Skin of body (tissue), 2 donors: ENCODE data around the gene EIF5. TPM values are rescaled to one million over a fixed set of nuclear protein-coding genes. Genes with fewer than 3 reads are reported as not detected.
A peak's percentile ranks its signal among the peaks of the same experiment; 100 is the strongest.

Experiments
- DNase-seq: peaks from one replicate; lab custom pipeline; 2025; lab: John Stamatoyannopoulos, UW
- total RNA-seq: library from RNA; depleted of rRNA; stranded (reverse); fragments of >200 nt; gene quantifications from one replicate; pipeline ENCODE4 v1.2.3, GENCODE V29; 2014

EIF5 gene
- total RNA-seq, 1 donor from 2014 or later, result 110 TPM

DNA sequence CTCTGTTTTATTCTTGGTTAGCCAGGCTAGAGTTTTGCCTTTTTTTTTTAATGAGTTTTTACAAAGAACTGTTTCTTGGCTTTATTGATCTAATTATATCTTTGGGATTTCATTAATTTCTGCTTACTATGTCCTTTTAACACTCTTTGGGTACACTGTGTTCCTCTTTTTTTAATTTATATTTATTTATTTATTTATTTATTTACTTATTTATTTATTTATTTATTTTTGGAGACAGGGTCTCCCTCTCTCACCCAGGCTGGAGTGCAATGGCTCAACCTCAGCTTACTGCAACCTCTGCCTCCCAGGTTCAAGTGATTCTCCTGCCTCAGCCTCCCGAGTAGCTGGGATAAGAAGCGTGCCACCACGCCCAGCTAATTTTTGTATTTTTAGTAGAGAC, 36.0 kb downstream of the EIF5 start:
- no peak for DNase-seq

DNA sequence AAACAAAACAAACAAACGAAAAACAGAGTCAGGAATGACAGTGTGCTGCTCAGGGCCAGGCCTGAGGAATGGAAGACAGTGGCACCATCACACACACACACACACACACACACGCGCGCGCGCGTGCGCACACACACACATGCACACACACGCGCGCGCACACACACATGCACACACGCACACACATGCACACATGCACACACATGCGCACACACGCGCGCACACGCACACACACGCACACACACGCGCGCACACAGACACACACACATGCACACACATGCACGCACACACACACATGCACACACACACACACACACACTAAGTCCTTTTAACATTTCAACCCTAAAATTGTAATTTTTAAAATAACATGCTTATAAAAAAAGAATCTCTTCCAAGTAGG, 38.0 kb downstream of the EIF5 start:
- no peak for DNase-seq

DNA sequence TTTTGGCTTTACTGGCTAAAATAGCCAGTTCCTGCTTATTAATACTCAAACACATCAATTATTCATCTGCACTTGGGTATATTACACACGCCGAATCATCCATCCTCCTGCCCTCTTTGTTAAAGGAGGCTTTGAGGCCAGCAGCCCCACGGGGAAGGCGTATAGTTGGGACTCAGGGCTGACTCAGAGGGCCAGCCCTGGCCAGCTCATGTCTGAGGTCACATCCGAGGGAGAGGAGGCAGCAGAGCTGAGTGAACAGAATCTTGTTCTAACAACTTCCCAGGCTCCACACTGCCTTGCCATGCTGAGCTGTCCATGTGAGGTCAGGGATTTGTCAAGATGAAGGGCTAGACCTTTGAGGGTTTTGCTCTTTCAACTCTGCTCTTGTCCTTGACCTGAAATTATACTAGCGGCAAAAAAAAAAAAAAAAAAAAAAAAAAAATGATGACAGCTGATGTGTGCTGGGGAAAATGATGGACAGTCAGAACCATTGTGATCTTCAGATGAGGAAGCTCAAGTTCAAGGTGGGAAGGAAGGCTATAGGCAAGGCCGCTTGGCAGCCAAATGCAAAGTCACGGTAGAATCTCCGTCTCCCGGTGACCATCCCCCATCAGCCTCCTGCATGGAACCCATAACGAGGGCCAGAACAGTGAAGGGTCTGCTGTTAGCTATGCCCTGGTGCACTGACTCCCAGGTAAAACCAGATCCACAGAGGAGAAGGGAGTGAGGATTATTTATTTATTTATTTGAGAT, 38.7 kb downstream of the EIF5 start:
- no peak for DNase-seq

DNA sequence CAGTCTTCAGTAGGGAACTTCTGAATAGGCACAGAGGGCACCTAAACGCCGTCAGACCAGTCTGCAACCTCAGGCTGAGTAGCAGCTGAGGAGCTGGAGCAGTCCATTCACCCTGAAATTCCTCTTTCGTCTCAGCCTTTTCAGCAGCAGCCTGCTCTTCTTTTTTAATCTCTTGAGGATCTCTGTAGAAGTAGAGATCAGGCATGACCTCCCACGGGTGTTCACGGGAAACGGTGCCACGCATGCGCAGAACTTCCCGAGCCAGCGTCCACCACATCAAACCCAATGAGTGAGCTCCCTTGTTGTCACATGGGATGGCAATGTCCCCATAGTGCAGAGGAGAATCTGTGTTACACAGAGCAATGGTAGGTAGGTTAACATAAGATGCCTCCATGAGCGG, 40.1 kb downstream of the EIF5 start:
- DNase-seq, result no peak

DNA sequence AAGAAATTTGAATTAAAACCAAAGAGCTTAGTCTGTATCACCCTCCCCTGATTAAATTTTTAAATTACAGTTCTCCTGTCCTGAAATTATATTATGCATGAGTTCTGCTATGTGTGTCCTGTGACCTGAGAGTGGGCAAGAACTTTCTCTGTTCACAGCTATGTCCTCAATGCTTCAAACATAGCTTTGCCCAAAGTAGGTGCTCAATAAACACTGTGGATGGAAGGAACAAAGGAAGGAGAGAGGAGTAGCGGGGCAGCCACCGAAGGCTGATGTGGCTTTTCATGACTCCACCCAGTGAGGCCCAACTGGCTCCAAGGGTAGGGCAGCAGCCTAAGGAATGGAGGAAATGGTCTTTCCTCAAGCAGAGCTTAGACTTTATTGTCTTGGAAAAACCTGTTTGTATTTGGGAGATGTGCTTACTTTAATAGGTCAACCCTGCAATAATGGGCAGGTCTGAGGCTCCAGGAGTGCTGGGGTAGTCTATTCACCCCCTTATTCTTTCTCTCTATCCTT, 43.5 kb downstream of the EIF5 start:
- no peak for DNase-seq

DNA sequence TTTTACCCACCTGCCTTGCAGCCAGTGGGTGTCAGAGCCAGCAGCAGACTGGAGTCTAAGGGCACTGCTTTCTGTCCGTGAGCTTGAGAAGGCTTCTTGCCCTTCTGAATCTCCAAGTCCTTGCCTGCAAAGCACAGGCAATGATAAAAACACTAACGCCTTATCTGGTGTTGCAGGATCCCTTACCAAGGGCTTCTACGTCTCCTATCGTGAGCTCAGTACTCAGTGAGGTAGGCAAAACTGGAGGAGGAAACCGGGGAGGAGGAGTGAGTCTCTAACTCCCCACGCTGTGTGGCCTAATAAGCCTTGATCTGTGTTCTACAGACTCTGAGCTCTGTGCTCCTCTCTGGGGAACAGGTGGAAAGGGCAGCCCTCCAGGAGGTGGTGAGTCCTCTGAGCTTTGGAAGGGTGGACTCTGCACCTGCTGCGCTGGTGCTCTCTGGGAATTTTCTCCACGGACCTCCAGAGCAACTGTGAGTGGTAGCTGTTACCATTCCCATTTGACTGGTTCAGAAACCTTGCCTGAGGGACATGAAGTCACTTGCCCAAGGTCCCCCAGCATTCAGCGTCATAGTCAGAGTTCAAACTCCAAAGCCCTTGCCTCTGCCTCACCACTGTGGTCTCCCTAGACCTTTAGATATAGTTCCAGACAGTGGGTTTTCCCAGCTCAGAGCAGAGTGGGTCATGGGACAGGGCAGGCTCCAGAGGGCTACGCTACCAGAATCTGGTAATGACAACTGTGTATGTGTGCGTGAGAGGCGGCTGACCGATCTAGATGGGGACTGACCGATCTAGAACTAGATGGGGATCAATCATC, 44.2 kb downstream of the EIF5 start:
- DNase-seq, result no peak

DNA sequence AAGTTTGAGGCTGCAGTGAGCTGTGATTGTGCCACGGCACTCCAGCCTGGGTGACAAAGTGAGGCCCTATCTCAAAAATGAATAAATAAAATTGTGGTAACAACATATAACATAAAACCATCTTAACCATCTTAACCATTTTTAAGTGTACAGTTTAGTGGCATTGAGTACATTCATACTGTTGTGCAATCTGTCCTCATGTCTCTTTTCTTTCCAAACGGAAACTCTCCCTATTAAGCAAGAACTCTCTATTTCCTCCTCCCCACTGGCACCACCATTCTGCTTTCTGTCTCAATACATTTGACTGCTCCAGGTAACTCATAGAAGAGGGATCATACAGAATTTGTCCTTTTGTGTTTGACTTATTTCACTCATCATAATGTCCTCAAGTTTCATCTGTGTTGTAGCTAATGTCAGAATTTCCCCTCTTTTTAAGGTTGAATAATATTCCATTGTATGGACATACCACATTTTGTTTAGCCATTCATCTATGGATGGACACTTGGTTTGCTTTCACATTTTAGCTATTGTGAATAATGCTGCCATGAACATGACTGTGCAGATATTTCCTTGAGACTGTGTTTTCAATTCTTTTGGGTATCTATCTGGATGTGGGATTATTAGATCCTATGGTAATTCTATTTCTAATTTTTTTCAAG, 46.8 kb downstream of the EIF5 start:
- no peak for DNase-seq

DNA sequence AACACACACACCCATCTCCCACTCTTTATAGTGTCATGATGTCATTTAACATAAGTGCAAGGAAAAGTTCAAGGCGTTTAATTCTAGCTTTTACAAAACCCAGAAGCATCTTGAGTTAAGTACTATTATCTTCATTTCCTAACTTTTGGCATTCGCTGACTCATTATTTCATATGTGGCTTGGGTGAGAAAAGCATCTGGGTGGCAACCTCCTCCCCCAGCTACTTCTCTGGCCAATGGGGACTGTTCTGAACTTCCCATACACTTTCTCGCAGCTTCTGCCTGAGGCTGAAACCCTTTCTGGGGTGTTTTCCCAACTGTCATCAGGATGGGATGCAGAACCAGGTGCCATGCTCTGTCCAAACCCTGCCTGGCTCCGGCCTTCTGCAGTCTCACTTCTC, 48.3 kb downstream of the EIF5 start:
- no peak for DNase-seq

DNA sequence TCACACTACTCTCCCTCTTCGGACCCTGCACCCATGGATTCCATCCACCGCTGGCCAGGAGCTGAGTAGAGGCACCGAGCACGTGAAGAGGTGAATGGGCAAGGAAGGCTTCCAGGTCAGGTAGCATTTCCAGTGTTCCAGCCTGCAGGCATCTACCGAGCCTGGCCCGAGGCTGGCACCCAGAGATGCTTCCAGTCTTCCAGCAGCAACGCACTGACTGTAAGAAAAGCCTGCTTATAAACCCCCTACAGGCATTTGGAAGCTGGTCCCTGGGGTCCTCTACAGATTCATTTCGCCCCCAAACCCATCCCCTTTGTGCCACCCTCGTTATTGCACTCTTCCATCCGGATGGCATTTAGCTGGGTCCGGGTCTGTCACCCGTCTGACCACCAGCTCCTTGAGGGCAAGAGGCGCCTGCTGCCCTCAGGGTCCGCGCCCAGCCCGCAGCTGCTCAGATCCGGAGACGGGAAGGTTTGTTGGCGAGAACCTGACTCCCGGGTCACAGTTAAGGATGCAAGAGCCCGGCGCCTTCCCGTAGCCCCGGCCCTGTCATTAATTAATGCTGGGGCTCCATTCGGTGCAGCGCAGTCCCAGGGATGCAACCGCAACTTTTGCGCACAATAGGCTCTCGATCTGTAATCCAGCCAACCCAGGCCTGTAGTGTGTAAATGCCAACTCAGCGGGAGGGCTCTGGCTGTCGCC, 50.6 kb downstream of the EIF5 start:
- no peak for DNase-seq

DNA sequence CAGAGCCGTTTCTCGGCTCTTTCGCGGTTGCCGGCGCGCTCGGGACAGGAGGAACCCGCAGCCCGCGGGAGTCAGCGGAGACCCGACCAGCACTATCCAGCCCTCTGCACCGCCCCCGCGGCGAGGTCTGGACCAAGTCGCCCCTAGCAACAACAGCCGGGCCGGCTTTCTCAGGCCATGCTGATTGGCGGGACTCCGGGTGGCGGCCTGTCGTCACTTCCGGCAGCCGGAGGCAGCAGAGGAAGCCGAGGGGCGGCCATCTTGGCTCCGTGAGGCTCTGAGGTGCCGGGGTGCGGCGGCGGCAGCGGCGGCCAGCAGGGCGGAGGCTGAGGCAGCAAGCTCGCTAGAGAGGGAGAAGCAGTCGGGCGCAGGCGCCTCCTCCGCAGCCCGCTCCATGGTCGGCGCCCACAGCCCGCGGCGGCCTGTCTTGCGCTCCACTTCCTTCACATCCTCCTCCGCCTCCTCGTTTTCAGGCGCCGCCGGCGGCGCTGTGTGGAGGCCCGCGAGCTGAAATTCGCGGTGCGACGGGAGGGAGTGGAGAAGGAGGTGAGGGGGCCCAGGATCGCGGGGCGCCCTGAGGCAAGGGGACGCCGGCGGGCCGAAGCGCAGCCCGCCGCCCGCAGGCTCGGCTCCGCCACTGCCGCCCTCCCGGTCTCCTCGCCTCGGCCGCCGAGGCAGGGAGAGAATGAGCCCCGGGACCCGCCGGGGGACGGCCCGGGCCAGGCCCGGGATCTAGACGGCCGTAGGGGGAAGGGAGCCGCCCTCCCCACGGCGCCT, 51.3 kb downstream of the EIF5 start, which contains the start of gene MARK3:
TSS of gene MARK3 (plus strand) at position 264 of the 777 bp plus-strand sequence. CDS start 615 bp downstream, outside the sequence.
- DNase-seq, result peak; percentile 91

DNA sequence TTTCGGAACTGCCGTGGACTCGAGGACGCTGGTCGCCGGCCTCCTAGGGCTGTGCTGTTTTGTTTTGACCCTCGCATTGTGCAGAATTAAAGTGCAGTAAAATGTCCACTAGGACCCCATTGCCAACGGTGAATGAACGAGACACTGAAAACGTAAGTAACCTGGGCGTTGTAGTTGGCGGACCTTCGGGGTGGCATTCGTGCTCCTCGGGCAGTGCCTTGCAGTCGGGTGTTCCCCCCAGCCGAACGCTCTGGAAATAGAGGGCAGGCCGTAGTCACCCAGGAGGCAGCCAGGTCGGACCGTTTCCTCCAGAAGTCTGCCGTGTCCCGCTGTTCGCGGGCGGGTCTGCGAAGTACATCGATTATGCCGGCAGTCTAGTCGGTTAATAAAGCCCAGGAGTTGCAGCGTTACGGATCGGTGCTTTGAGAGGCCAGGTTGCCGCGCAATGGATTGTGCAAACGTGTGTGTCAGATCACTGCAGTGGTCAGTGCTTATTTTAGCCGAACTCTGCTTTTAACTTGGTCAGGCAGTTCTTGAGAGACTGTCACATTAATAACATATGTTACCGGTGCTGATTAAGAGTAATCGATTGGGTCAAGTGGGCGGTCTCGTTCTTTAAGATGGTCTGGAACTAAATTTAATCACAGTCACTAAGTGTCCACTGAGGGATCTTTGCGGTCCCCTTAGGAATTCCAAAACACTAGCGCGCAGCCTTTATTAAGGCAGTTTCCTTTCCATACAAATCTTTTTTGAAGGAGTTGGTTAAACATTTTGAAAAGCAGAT, 52.1 kb downstream of the EIF5 start:
- no peak for DNase-seq

DNA sequence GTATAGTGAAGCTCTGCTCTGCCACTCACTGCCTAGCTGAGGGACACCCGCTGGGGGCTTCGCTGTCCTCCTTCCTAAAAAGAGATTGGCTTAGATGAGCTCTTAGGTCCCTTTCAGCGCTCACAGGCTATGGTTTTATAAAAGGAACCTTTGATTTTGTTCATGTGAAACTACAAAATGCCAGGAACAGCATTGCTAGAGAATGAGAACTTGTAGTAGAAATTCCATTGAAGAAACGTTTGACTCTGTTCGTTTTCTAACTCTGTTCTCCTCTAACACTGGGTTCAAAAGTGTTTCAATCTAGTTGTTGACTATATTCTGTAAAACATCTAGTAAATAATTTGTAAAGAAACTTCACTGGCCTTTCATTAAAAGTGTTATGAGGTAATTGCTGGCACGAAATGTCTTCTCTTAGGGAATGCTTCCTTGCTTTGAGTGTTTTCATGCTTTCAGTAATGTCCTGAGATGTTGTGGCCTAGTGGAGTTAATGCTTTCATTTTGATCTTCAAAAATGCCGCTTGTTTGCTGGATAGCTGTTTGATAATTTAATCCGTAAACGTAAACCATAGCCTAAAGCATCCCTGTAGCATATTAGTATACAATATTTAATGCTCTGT, 52.8 kb downstream of the EIF5 start:
- DNase-seq, result peak; percentile 27

DNA sequence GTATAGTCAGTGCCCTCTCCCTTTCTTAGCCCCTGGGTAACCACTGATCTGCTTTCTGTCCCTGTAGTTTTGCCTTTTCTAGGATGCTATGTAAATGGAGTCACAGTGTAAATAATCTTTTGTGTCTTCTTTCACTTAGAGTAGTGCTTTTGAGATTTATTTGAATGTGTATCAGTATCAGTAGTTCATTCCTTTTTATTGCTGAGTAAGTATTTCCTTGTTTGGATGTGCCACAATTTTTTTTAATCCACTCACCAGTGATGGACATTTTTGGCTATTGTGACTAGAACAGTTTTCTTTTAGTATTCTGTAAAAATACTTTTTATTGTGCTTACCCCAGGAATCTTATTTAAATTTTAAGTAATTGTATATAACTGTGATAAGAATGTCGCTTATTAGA, 54.6 kb downstream of the EIF5 start:
- no peak for DNase-seq

DNA sequence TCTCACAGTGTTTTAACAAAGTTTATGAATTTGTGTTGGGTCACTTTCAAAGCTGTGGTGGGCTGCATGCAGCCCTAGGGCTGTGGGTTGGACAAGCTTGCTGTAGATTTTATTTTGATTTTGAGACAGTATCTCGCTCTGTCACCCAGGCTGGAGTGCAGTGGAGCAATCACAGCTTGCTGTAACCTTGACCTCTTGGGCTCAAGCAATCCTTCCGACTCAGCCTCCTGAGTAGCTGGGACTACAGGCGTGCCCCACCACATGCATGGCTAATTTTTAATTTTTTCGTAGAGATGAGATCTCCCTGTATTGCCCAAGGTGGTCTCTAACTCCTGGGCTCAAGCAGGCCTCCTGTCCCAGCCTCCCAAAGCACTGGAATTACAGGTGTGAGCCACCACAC, 56.6 kb downstream of the EIF5 start:
- no peak for DNase-seq

DNA sequence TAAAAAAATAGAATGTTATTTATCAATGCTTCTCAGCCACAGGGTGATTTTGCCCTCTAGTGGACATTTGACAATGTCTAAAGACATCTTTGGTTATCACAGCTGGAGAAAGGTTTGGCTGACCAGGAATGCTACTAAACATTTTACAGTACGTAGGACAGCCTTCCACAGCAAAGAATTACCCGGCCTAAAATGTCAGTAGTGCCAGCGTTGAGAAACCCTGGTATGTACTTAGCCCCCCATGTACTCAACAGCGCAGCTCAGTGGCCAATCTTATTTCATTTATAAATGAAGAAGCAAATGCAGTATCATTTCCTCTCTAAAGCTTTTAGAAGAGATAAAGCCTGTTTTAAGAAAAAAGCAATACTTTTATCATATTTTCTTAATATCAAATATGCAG, 57.0 kb downstream of the EIF5 start:
- no peak for DNase-seq

DNA sequence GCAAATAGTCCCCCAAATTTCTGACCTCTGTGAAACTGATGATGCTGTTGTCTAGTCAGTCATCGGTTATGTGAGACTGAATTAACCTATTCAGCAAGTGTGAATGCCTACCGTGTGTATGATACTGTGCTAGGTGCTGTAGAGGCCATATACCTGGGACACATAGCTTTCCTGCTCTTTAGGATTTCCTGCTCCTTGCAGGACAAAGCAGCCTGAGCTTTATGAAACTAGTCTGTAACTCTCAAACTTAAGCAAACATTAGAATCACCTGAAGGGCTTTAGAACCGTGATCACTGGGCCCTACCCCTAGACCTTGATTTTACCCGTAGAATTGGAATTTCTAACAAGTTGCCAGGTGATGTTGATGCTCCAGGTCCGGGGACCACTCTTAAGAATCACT, 58.1 kb downstream of the EIF5 start:
- DNase-seq, result no peak

DNA sequence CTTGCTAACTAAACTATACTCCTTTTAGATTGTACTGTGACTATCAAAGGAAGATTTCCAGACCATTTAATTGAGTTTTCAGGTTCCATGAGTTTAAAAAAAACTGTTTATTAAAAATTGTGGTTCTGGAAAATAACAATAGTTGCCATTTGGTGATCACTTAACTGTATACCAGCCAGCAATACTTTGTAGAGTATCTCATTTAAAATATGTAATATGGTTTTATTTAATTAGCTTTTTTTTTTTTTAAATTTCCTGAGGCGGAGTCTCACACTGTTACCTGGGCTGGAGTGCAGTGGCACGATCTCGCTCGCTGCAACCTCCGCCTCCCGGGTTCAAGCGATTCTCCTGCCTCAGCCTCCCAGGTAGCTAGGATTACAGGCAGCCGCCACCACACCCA, 58.5 kb downstream of the EIF5 start:
- no peak for DNase-seq

DNA sequence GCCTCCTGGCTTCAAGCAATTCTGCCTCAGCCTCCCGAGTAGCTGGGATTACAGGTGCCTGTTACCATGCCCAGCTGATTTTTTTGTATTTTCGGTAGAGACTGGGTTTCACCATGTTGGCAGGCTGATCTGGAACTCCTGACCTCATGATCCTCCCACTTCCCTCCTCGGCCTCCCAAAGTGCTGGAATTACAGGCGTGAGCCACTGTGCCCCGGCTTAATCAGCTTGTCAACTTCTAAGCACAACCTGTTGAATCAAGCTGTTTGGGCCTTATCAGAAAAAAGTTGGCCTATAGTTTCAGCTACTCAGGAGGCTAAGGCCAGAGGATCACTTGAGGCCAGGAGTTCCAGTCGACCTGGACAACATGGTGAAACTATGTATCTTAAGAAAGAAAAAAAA, 59.0 kb downstream of the EIF5 start:
- no peak for DNase-seq
